IMR-90 (cell line): ENCODE measurements around the gene ENO2. TPM values are rescaled to one million over a fixed set of nuclear protein-coding genes. Genes with fewer than 3 reads are reported as not detected.

Source experiments
- ATAC-seq: fragments of 200-7000 bp; cut with Tn5 transposase; 2 replicates; pipeline ENCODE4 v1.9.1; 2020; ENCODE audit warnings: low read depth, mild to moderate bottlenecking, moderate library complexity
- BruUV-seq: library from RNA; stranded (reverse); fragments of 400-500 nt; replicated peaks from 2 replicates; lab custom pipeline; 2021; lab: Mats Ljungman, UMichigan
- CTCF ChIA-PET: fragments of 300-600 bp; formaldehyde crosslinking; extraction: SDS; loops from one replicate; lab custom pipeline; 2021; ENCODE audit warnings: antibody characterized with exemption; lab: Yijun Ruan, JAX
- POLR2A ChIA-PET: fragments of 300-600 bp; sonication (Branson Sonifier 250); formaldehyde crosslinking; loops from one replicate; lab custom pipeline; 2022; ENCODE audit warnings: antibody characterized with exemption; ENCODE audit not compliant: unreplicated experiment; lab: Charles Lee
- DNase-seq: peaks from one replicate; pipeline ENCODE4 v3.0.0; 2013
- H2AFZ ChIP-seq: replicated peaks from 2 replicates; pipeline ENCODE3; 2013; ENCODE audit warnings: low read length, mild to moderate bottlenecking; ENCODE audit not compliant: poor library complexity
- H2AK5ac ChIP-seq: 2 replicates; pipeline ENCODE4 v1.6.1; 2013; ENCODE audit warnings: low read depth, low read length, inconsistent platforms
- H2AK9ac ChIP-seq: replicated peaks from 2 replicates; pipeline ENCODE3; 2013; ENCODE audit warnings: mild to moderate bottlenecking, low read depth, low read length, moderate library complexity; ENCODE audit not compliant: poor library complexity
- H2BK120ac ChIP-seq: 2 replicates; pipeline ENCODE4 v1.6.1; 2013; ENCODE audit warnings: low read depth, low read length, inconsistent platforms
- H2BK15ac ChIP-seq: 3 replicates; pipeline ENCODE4 v1.6.1; 2013; ENCODE audit warnings: low read depth, low read length, inconsistent platforms
- H2BK20ac ChIP-seq: 2 replicates; pipeline ENCODE4 v1.6.1; 2013; ENCODE audit warnings: low read depth, mild to moderate bottlenecking, inconsistent platforms, low read length, moderate library complexity
- H2BK5ac ChIP-seq: 2 replicates; pipeline ENCODE4 v1.6.1; 2013; ENCODE audit warnings: mild to moderate bottlenecking, low read depth, low read length, inconsistent platforms; ENCODE audit not compliant: poor library complexity, severe bottlenecking
- H3K14ac ChIP-seq: replicated peaks from 2 replicates; pipeline ENCODE4 v1.6.1; 2013; ENCODE audit warnings: low read depth, low read length, inconsistent platforms
- H3K18ac ChIP-seq: 2 replicates; pipeline ENCODE4 v1.6.1; 2013; ENCODE audit warnings: low read depth, low read length, control low read depth
- H3K23ac ChIP-seq: 2 replicates; pipeline ENCODE4 v1.6.1; 2013; ENCODE audit warnings: low read depth, low read length, inconsistent platforms
- H3K27ac ChIP-seq: 2 replicates; pipeline ENCODE4 v1.5.1; 2013; ENCODE audit warnings: mild to moderate bottlenecking, control low read depth, low read length; ENCODE audit not compliant: insufficient read depth
- H3K27me3 ChIP-seq: 2 replicates; pipeline ENCODE4 v1.6.1; 2013; ENCODE audit warnings: low read length; ENCODE audit not compliant: control insufficient read depth, insufficient read depth
- H3K36me3 ChIP-seq: 2 replicates; pipeline ENCODE4 v1.6.1; 2013; ENCODE audit warnings: low read length, mixed read lengths; ENCODE audit not compliant: control insufficient read depth, insufficient read depth
- H3K4ac ChIP-seq: 2 replicates; pipeline ENCODE4 v1.6.1; 2013; ENCODE audit warnings: low read depth, low read length, inconsistent platforms
- H3K4me1 ChIP-seq: 2 replicates; pipeline ENCODE4 v1.6.1; 2013; ENCODE audit warnings: low read length, mixed read lengths; ENCODE audit not compliant: control insufficient read depth, insufficient read depth
- H3K4me2 ChIP-seq: 2 replicates; pipeline ENCODE4 v1.6.1; 2013; ENCODE audit warnings: low read depth, mild to moderate bottlenecking, control low read depth, low read length, moderate library complexity
- H3K4me3 ChIP-seq: 2 replicates; pipeline ENCODE4 v1.5.1; 2013; ENCODE audit warnings: low read depth, mild to moderate bottlenecking, control low read depth, low read length, moderate library complexity; ENCODE audit not compliant: insufficient read depth
- H3K56ac ChIP-seq: 2 replicates; pipeline ENCODE4 v1.6.1; 2013; ENCODE audit warnings: low read length, inconsistent platforms; ENCODE audit not compliant: insufficient read depth; ENCODE audit errors: extremely low read depth
- H3K79me1 ChIP-seq, 2 experiments: 2 replicates each; pipeline ENCODE4 v1.6.1; 2013; ENCODE audit warnings: low read length in 2 of 2, inconsistent platforms in 1 of 2, low read depth in 1 of 2
- H3K9ac ChIP-seq: 2 replicates; pipeline ENCODE4 v1.6.1; 2013; ENCODE audit warnings: low read depth, low read length, control low read depth
- H3K9me1 ChIP-seq: 2 replicates; pipeline ENCODE4 v1.6.1; 2013; ENCODE audit warnings: low read length, inconsistent platforms; ENCODE audit not compliant: insufficient read depth
- H3K9me3 ChIP-seq: 2 replicates; pipeline ENCODE4 v1.6.1; 2013; ENCODE audit warnings: low read length; ENCODE audit not compliant: control insufficient read depth, insufficient read depth
- H4K20me1 ChIP-seq: 2 replicates; pipeline ENCODE4 v1.6.1; 2013; ENCODE audit warnings: low read length, inconsistent platforms; ENCODE audit not compliant: insufficient read depth
- H4K5ac ChIP-seq: 2 replicates; pipeline ENCODE4 v1.6.1; 2013; ENCODE audit warnings: mild to moderate bottlenecking, low read depth, low read length, control low read depth
- H4K8ac ChIP-seq, 2 experiments: 2 replicates each; pipeline ENCODE4 v1.6.1; 2013; ENCODE audit warnings: low read depth in 2 of 2, low read length in 2 of 2, control low read depth in 1 of 2, inconsistent platforms in 1 of 2
- H4K91ac ChIP-seq: 2 replicates; pipeline ENCODE4 v1.6.1; 2013; ENCODE audit warnings: low read depth, low read length, inconsistent platforms; ENCODE audit not compliant: insufficient read depth
- BHLHE40 ChIP-seq: fragments of 150-350 bp; IDR thresholded peaks from 2 replicates; pipeline ENCODE4 v1.6.1; 2016; ENCODE audit warnings: mild to moderate bottlenecking, low read depth, low read length
- ELK1 ChIP-seq: fragments of 150-350 bp; IDR thresholded peaks from 2 replicates; pipeline ENCODE4 v1.6.1; 2016; ENCODE audit warnings: low read depth, mild to moderate bottlenecking, low read length, moderate library complexity, borderline replicate concordance
- MAZ ChIP-seq: IDR thresholded peaks from 2 replicates; pipeline ENCODE4 v1.6.1; 2012; ENCODE audit warnings: low read depth, mild to moderate bottlenecking, low read length, improper control_type of control experiment, moderate library complexity, borderline replicate concordance
- MXI1 ChIP-seq: IDR thresholded peaks from 2 replicates; pipeline ENCODE4 v1.6.1; 2012; ENCODE audit warnings: low read depth, mild to moderate bottlenecking, low read length, moderate library complexity, borderline replicate concordance
- WGBS, 2 experiments: methylation state at CpG; one replicate each; pipeline versions ENCODE4 v1.1.5 to v1.1.7; 2013; ENCODE audit warnings: missing lambda C conversion rate in 2 of 2; ENCODE audit not compliant: insufficient read length in 1 of 2; ENCODE audit errors: extremely low coverage in 2 of 2; 5-methylcytosine and 5-hydroxymethylcytosine counted together
- dilution Hi-C: fragments of 300-500 bp; cut with HindIII; formaldehyde crosslinking; loops from one replicate; pipeline ENCODE4 v1.14.3; 2018; ENCODE audit warnings: low sequenced_read_pairs; ENCODE audit not compliant: unreplicated experiment
- in situ Hi-C: fragments of 300-500 bp; cut with MboI; formaldehyde crosslinking; loops from 3 replicates; pipeline ENCODE4 v1.14.3; 2019; ENCODE audit warnings: low sequenced_read_pairs, inconsistent platforms, mixed read lengths
- intact Hi-C: fragments of 100-400 bp; cut with micrococcal nuclease; formaldehyde crosslinking; loops from 2 replicates; pipeline ENCODE4 v1.10.0; 2022
- polyA plus RNA-seq, 3 experiments: library from polyadenylated mRNA; depleted of rRNA; stranded (reverse); fragments of >200 nt; gene quantifications; 2 replicates each; pipeline ENCODE4 v1.2.3, GENCODE V29; 2012; ENCODE audit warnings: low replicate concordance in 1 of 3
- total RNA-seq: library from RNA; depleted of rRNA; stranded (reverse); fragments of >200 nt; gene quantifications from 2 replicates; pipeline ENCODE4 v1.2.3, GENCODE V29; 2012

Gene ENO2
- total and polyA plus RNA-seq, 2 of the 4 experiments (the other 2 are of a cell fraction): 28.3 to 92.8 TPM

- H3K36me3 ChIP-seq: peaks cover 33% of the 10 kb centered on the region
- in situ Hi-C loops (no loop called here), dilution Hi-C loops (no loop called here), intact Hi-C loops (loop anchor here (1.0 to 5.0 kb wide), 3 partner anchors 18 to 239 kb away; no protein-coding TSS in a partner anchor)
- H3K18ac ChIP-seq: peak within 1 kb of the TSS; percentile 75
- peaks cover 32 to 63% of the 10 kb centered on the region in 2 experiments for H3K79me1 ChIP-seq
- H3K4me3 ChIP-seq: peak within 1 kb of the TSS; percentile 95
- no peak within 1 kb of the TSS; the same call in 1 of the 2 replicates for H2BK20ac ChIP-seq
- peaks cover 15% of the 10 kb centered on the region for H3K4me1 ChIP-seq
- H2AK5ac ChIP-seq: peak within 1 kb of the TSS; percentile 84
- peak within 1 kb of the TSS; percentile 91 for H3K27ac ChIP-seq
- H3K9ac ChIP-seq: peak within 1 kb of the TSS; percentile 94
- POLR2A ChIA-PET: interaction anchor here (1.0 to 1.9 kb wide), 2 partner anchors 18 to 71 kb away, joined by 4 to 12 read pairs; no protein-coding TSS in a partner anchor
- TF ChIP-seq ELK1: no peak
- TF ChIP-seq BHLHE40: no peak
- TF ChIP-seq MAZ: peak; percentile 88
- peak; percentile 78 for TF ChIP-seq MXI1
- CTCF ChIA-PET: interaction anchor here (0.6 to 3.0 kb wide), 13 partner anchors 8 to 120 kb away, joined by 3 to 17 read pairs (median 3); partner anchors contain the start of genes CDCA3, MLF2 and USP5
- no peaks in the 10 kb centered on the region for H3K27me3 ChIP-seq
- peak within 1 kb of the TSS; percentile 77; the same call in 1 of the 3 replicates for H2BK15ac ChIP-seq
- peak within 1 kb of the TSS; percentile 74 for H2BK5ac ChIP-seq
- peaks cover 42% of the 10 kb centered on the region for H4K20me1 ChIP-seq
- WGBS, 2 experiments: 1% methylated on average over 33 of the region's 66 CpGs; no CpG with 5 or more reads in 1 of the 2 experiments
- peak within 1 kb of the TSS; percentile 62; the same call in 1 of the 2 replicates for H3K56ac ChIP-seq
- peak within 1 kb of the TSS; percentile 77 for H4K5ac ChIP-seq
- peak within 1 kb of the TSS; percentile 40 to 86; a peak in 3 of 4 replicates for H4K8ac ChIP-seq
- H3K23ac ChIP-seq: peak within 1 kb of the TSS; percentile 93
- peak within 1 kb of the TSS; percentile 96 for H2AFZ ChIP-seq
- H3K14ac ChIP-seq: peak within 1 kb of the TSS; percentile 86
- no TSS peak for BruUV-seq
- H3K9me1 ChIP-seq: no peaks in the 10 kb centered on the region
- peak within 1 kb of the TSS; percentile 78 for H2BK120ac ChIP-seq
- peak within 1 kb of the TSS; percentile 97 for H2AK9ac ChIP-seq
- DNase-seq: peak; percentile 92
- peak within 1 kb of the TSS; percentile 98 for H3K4me2 ChIP-seq
- H3K9me3 ChIP-seq: no peaks in the 10 kb centered on the region
- H4K91ac ChIP-seq: peak within 1 kb of the TSS; percentile 76
- peak within 1 kb of the TSS; percentile 87 for H3K4ac ChIP-seq
- ATAC-seq: peak; percentile 87
Observed at GRCh38 chr12:6873094-6874014, 41.0 kb upstream of the ENO2 start, which contains the start of gene SPSB2. TSS of gene SPSB2 (minus strand) at chr12:6873303. CDS start at chr12:6872901, 402 bp downstream.
